GM21825 (cell line): ENCODE data around the gene DDX43.
A peak's percentile ranks its signal among the peaks of the same experiment; 100 is the strongest.
"Not testable (repeated sequence)": the region's sequence is repeated elsewhere in the genome, so short reads cannot be mapped to it uniquely, and the experiment has no call there.

Experiments used
- ATAC-seq: cut with Tn5 transposase; IDR thresholded peaks from one replicate; pipeline ENCODE4 v1.9.1; 2021; ENCODE audit warnings: mild to moderate bottlenecking, moderate library complexity; ENCODE audit not compliant: unreplicated experiment

DDX43 gene

DNA sequence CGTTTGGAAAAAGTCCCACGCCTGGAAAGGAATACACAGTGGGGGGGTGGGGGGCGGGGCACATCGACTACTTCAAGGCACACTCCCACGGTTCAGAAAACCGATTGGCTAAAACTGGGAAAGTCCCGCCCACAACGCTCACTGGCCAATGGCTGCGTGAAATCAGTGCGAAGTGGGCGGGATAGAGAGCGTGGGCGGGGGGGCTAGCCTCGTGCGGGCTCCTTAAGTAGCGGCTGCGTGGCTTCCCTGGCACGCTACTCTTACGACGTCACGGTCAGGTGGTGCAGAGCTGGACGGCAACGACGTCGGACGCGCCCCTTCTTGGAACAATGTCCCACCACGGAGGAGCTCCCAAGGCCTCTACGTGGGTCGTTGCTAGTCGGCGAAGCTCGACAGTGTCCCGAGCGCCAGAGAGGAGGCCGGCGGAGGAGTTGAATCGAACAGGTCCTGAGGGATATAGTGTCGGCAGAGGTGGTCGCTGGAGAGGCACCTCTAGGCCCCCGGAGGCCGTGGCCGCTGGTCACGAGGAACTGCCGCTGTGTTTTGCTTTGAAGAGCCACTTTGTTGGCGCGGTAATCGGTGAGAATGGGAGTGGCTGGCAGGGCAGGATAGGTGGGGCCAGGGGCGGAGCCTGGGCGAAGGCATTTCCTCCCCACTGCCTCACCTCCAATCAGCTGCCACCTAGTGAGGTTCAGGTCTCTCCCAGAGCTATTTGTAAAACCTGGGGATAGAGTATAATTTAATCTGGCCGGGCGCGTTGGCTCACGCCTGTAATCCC, at the start of gene DDX43:
DDX43 (plus strand) TSS at position 252 of the 778 bp plus-strand sequence; CDS start at position 330, 78 bp downstream.
- ATAC-seq: no peak

DNA sequence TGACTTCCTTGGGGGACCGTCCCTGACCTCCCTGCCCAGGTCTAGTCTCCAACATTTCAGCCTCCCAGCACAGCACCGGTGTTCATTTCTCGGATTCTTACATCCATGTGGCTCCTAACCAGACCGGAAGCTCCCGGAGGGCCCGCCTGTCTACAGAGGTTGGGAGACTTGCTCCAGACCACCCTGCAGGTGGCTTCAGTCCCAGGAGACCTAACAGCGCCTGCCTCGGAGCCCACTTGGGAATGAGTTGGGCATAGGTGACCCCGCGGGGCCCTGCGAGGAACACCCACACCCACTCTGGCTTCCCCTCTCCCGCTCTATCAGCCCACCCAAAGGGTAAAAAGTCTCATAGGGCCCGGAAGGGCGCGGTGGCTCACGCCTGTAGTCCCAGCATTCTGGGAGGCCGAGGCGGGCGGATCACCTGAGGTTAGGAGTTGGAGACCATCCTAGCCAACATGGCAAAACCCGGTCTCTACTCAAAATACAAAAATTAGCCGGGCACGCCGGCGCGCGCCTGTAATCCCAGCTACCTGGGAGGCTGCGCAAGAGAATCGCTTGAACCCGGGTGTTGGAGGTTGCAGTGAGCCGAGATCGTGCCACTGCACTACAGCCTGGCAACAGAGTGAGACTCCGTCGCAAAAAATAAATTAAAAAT, 46.0 kb upstream of the DDX43 start:
- no peak for ATAC-seq

DNA sequence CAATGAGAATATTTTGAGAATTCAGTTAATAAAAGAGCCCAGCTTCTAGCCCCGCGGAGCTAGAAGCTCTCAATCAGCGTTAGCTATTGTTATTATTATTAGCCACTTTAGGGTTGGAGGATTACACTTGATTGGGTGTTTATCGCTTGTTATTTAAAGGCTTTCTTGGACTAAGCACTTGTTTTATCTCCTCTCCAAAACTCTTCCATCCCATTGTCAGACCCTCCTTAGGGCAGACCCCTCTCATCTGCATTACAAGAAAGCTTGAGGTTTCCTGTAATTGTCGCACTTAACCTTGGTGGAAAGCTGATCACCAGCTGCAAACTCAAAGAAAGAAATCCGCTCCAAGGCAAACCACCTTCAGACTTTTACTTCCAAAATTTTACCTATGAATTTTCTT, 45.3 kb upstream of the DDX43 start:
- ATAC-seq: no peak

DNA sequence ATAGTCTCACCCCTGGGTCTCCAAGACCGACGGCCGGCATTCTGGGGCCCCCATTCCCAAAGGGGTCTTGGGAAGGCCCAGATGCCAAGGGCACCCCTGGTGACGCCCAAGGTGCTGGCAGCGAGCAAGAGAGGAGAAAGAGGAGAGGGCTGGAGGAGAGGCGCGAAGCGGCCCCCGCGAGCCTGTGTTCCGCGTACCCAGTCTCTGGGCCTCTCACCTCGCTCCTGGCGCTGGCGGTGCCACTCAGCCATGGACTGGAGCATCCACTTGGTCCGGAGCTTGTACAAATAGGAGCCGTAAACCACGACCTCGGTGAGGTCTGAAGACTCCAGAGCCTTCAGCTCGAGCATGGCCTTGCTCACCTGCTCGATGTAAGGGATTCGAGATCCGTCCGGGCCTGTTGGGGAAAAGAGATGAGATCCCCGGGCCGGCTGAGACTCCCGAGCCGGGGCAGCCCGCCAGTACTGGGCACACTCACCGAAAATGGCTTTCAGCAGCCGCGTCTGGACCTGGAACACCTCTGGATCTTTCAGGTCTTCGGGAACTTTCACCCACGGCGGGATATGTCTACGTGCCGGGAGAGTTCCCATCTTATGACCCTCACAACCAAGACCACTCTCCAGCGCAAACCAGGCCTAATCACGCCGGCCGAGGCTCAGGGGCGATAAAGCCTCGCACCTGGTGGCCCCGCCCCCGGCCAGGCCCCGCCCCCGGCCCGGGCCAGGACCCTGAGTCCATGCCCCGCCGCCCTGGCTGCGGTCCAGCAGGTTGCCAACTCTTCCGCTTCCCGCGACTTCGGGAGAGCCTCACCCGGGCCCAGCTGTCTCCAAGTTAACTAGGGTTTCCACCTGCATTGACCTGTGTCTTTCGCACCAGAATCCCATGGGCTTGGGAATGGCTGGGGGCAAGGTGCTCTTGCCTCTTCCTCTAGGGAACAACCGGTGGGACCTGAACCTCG, 40.7 kb upstream of the DDX43 start, which contains the start of gene DPPA5:
DPPA5 (minus strand) TSS at position 641 of the 958 bp plus-strand sequence; CDS start at position 590, 51 bp downstream.
- ATAC-seq: no peak

DNA sequence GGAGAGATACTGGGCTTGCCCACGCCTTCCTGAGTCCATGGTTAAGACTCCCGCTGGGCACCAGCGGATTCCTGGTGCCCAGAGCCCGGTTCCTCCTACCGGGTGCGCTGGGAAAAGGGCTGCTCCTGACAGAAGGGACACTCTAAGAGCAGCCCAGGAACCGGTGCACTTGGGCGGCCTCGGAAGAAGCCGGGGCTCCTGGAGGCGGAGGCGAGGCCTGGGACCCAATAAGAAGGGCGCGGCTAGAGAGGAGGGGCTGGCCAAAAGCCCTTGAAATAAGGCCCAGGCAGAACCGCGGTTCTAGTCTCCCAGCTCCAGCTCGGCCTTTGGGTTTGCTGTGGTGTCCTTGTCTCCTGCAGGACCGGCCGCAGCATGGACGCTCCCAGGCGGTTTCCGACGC, 32.3 kb upstream of the DDX43 start, which contains the start of gene KHDC3L:
KHDC3L (plus strand) TSS at position 301 of the 400 bp plus-strand sequence; CDS start at position 373, 72 bp downstream.
- no peak for ATAC-seq

DNA sequence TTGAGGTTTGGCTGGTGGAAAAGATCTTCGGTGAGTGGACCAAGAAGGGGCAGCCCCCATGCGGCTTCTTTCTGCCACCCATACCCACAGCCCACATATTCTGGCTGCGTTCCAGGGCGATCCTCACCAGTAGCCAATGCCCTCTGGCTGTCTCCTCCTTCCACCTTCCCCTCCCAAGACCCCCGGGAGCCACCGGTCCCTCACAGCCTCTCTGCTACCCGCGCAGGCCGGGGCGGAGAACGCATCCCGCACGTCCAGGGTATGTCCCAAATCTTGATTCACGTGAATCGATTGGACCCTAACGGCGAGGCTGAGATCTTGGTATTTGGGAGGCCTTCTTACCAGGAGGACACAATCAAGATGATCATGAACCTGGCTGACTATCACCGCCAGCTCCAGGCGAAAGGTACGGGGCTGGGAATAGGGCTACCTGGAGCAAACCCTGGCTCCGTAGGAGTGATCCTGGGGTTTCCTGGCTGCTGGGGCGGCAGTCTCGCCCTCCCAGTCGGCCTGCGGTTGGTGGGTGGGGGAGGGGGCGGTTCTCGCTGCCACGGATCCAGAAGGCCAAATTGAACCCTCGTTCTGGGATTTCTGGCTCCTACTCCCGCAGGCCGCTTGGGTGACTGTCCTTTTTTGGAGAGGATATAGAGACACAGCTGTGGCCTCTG, 31.6 kb upstream of the DDX43 start:
- no peak for ATAC-seq

DNA sequence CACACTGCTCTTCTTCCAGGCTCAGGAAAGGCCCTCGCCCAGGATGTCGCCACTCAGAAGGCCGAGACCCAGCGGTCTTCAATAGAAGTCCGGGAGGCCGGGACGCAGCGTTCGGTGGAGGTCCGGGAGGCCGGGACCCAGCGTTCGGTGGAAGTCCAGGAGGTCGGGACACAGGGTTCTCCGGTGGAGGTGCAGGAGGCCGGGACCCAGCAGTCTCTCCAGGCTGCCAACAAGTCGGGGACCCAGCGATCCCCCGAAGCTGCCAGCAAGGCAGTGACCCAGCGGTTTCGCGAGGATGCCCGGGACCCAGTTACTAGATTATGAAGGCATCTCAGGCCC, 31.1 kb upstream of the DDX43 start:
- no peak for ATAC-seq

DNA sequence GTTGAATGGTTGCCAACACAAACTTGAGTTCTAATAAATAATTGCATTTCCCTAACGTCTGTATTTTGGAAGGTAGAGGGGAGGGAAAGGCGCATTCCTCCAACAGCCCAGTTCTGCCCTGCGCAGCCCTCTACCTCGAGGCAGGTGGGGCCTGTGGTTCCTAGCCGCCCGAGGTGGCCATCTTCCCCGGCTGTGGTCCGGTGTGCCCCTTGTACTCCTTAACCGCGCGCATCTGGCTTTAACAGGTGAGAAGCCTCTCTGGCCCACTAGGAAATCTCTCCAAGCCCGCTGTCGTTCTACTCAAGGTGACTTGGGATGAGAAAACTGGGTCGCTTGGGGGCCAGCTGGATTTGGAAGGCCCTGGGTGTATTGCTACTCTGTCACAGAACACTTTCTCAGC, 30.5 kb upstream of the DDX43 start:
- ATAC-seq: no peak

DNA sequence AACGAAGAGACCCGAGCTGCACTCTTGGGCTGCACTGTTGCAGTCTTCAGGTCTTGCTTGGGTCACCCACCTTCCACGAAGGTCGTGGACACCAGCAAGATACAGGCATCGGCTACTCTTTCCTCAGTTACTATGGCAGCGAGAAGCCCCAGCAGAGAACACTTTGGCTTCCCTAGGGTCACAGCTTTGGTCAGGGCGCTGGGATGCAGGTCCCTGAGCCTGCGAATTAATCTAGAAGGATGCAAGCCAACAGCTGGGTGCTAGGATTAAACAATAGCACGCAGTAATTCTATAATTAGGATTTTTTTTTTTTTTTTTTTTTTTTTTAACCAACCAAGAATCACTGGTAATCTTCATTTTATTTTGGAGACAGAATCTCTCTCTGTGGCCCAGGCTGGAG, 30.1 kb upstream of the DDX43 start:
- ATAC-seq: no peak

DNA sequence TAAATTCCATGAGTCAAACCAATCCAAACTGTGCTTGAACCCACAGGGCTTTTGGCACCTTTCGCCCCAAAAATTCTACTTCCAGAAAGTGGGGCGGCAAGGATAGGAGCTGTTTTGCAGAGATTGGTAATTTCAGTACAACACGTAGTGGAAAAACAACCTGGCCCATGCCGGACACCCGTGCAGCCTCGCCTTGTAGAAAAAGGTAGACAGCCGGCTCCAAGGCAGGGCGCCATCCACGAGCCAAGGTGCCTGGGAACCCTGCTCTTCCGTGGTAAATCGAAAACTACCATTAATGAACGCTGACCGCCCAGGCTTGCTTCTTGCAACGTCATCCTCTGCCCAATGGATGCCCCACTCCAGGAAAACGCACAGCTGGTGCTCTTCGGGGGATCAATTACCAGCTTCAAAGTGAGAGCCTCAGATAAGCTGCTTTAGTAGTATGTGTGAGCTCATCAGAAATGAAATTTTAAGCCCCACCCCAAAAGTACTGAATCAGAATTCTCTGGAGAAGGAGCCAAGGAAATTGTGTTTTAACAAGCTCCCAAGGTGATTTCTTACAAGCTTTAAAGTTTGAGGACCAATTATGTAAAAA, 26.8 kb upstream of the DDX43 start:
- no peak for ATAC-seq

DNA sequence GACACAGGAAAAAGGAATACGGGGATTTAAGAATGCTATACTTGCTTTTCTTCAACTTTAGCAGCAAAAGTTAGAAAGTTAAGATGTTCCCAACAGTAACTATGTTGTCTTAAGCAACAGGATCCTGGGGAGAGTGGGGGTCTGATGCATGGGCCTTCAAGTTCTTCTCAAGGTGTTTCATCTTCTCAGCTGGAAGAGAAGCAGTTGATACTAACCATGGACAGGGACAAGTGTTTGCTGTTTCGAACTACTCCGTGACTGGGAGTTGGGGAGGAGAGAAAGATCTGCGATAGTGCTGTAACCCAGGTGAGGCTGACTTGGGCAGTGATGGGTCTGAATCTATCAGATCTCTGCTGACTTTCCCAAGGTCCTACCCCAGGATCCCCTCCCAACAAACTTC, 26.0 kb upstream of the DDX43 start:
- no peak for ATAC-seq

DNA sequence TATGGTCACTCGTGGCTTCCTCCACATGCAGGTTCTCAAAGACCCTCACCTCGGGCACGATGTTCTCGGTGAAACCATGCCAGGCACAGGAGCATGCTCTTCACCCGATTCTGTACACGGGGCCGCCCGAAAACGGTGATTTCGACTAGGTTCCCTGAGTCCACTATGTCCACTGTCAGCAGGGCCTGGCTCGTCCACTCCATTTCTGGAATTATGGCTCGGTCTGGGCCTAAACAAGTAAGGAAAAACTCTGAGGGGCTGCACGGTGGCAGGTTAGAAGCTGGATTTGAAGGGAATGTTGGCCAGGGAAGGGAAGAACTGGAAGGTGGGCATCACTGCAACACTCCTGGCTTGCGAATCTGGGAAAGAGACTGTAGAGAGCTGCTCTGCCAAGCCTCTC, 25.5 kb upstream of the DDX43 start:
- no peak for ATAC-seq

DNA sequence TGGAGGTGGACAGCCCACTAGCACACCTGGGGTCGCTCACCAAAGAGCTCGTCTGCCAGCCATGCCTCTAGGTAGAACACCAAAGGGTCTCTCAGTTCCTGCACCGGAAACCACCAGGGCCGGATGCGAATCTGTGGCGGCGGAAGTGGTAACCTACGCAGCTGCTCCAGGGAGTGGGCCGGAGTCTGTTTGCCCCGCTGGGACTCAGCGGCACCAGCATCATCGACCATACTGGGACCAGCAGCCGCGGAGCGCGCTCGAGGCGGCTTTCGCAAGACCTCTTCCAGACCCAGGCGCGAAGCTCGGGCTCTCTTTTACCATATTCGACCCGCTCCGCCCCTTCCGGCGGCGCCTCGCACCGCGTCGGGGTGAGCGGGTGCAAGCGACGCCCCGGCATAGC, 25.1 kb upstream of the DDX43 start, which contains the start of gene OOEP:
OOEP (minus strand) TSS at position 335 of the 400 bp plus-strand sequence; CDS start at position 230, 105 bp downstream.
- no peak for ATAC-seq

DNA sequence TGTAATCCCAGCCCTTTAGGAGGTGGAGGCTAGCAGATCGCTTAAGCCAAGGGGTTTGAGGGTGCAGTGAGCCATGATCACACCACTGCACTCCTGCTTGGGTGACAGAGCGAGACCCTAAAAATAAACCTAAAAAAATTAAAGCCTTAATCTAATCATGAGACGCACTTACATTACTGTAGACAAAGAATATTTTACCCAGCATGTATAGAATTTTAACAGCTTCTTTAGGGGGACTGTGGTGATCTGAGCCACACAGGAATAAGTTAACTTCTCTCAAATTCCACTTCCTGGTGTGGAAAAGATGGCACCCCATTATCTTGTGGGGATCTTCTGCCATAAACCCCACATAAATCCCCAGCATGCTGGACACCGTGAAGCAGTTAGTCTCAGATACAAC, 22.6 kb upstream of the DDX43 start:
- ATAC-seq: no peak

DNA sequence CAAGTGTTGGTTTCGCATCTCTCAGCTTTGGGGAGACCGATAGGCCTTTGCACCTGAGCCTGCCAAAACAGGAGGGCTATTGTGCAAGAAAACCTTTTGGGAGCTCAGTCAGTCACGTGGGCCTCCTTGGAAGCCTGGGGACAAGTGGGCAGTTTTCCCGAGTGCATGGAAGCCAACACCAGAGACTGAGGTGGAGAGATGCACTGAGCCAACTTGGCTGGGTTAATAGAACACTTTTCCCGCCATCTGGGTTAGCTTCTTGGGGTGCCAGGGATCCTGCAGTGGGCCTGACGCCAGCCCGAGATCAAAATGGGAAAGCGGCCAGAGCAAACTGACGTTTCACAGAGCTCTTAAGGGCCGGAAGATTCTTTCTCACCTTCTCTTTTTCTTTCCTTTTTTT, 22.1 kb upstream of the DDX43 start:
- ATAC-seq: no peak

DNA sequence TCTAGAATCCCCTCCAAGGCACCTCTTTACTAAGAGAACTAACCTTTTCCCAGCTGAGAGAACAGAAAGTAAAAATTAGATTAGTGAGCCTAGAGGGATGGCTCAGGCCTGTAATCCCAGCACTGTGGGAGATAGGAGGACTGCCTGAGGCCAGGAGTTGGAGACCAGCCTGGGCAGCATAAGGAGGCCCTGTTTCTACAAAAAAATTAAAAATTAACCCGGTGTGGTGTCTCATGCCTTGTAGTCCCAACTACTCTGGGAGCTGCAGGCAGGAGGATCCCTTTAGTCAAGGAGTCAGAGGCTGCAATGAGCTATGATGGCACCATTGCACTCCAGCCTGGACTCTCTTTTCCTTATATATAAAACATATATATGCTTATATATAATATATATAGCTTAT, 19.4 kb upstream of the DDX43 start:
- ATAC-seq: no peak

DNA sequence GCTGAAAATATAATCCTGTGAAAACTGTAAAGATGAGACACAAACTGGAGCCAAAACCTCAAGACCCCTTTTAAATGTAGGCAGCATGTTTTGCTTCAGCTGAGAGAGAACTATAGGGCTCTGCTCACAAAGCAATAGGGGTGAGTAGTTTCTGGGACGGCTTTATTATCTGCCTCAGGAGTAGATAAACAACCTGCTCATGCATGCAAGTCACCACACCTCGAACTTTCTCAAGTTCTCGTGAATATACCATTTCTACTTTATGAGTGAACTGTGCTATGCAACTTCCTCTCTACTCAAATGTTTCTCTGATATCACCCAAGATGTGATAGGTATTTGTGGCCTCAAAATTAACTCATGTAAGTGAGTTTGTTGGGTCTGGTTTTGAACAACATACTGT, 17.4 kb upstream of the DDX43 start:
- no peak for ATAC-seq

DNA sequence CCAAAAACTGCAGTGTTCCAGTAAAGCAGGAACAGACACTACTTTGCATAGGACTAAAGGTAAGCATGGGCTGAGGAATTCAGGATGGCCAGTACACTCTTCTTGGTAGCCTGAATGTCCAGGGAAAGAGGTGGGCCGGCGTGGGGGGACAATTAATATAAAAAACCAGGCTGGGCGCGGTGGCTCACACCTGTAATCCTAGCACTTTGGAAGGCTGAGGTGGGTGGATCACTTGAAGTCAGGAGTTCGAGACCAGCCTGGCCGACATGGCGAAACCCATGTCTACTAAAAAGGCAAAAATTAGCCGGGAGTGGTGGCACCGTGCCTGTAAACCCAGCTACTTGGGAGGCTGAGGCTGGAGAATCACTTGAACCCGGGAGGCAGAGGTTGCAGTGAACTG, 13.1 kb upstream of the DDX43 start:
- not testable (repeated sequence) for ATAC-seq

DNA sequence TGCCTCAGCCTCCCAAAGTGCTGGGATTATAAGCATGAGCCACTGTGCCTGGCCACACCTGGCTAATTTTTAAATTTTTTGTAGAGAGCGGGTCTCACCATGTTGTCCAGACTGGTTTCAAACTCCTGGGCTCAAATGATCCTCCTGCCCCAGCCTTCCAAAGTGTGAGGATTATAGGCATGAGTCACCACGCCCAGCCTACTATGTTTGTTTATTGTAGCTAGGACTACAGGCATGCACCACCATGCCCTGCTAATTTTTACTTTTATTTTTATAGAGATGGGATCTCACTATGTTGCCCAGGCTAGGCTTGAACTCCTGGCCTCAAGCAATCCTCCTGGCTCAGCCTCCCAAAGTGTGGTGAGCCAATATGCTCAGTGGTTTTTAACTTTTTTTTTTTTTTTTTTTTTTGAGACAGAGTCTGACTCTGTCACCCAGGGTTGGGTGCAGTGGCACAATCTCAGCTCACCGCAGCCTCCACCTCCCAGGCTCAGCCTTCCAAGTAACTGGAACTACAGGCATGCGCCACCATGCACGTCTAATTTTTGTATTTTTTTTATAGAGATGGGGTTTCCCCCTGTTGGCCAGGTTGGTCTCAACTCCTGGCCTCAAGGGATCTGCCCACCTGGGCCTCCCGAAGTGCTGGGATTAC, 12.0 kb upstream of the DDX43 start:
- no peak for ATAC-seq

DNA sequence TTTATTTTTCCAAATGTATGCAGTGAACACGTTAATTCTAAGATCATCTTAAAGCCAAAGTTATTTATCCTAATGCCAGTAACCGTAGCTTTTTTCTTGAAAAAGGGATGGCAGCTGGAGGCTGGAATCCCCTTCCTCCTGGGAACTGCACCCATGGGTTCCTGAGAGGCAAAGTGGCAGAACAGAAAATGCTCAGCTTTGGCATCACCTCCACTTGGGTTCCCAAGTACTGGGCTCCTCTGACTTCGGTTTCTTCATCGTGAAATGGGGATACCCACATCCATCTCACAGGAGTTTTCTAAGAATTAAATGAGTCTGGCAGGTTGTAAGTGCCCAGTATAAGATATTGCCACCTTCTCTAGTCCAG, 6.2 kb upstream of the DDX43 start:
- ATAC-seq: peak; percentile 24
